ENCODE measurements around the gene R3HCC1L. TPM values are rescaled to one million over a fixed set of nuclear protein-coding genes. Genes with fewer than 3 reads are reported as not detected.

Gene R3HCC1L
- total RNA-seq, 2 experiments from 2014 or later, result 15.7 to 16.5 TPM

- CTCF ChIA-PET, result no interaction called here
- no peak overlapping the region for H3K27ac Mint-ChIP-seq
Measured at GRCh38 chr10:98249134-98249533, 114.7 kb downstream of the R3HCC1L start.

GRCh38 chr10:98251399-98251798, 116.9 kb downstream of the R3HCC1L start:
- Mint-ChIP-seq H3K4me1 (ENCODE audit: low read depth) (no peaks in the 10 kb centered on the region), H3K4me3 (no peak overlapping the region), H3K27ac (no peak overlapping the region), H3K9me3 (no peaks in the 10 kb centered on the region), H3K27me3 (no peaks in the 10 kb centered on the region), H3K36me3 (ENCODE audit: low read depth) (peaks cover 8% of the 10 kb centered on the region)
- intact Hi-C loops (cut with micrococcal nuclease), result no loop called here
- ChIA-PET POLR2A (no interaction called here), CTCF (no interaction called here)
- no peak for TF ChIP-seq CTCF (IDR thresholded peaks at IDR 0.05)
- DNase-seq (no peak), ATAC-seq (no peak)

More at GRCh38 chr10:98249134-98249533, 114.7 kb downstream of the R3HCC1L start:
- Mint-ChIP-seq H3K27me3 (no peaks in the 10 kb centered on the region), H3K9me3 (no peaks in the 10 kb centered on the region), H3K4me1 (ENCODE audit: low read depth) (peaks cover 1% of the 10 kb centered on the region), H3K36me3 (ENCODE audit: low read depth) (peaks cover 17% of the 10 kb centered on the region), H3K4me3 (no peak overlapping the region)
- DNase-seq (no peak), ATAC-seq (no peak)
- intact Hi-C loops (cut with micrococcal nuclease), result no loop called here
- POLR2A ChIA-PET, result no interaction called here
- no peak for TF ChIP-seq CTCF (IDR thresholded peaks at IDR 0.05)

GRCh38 chr10:98252464-98252863, 118.0 kb downstream of the R3HCC1L start:
- Mint-ChIP-seq H3K4me3 (no peak overlapping the region), H3K9me3 (no peaks in the 10 kb centered on the region), H3K27me3 (no peaks in the 10 kb centered on the region), H3K4me1 (ENCODE audit: low read depth) (no peaks in the 10 kb centered on the region), H3K27ac (no peak overlapping the region), H3K36me3 (ENCODE audit: low read depth) (peaks cover 7% of the 10 kb centered on the region)
- CTCF ChIA-PET, result no interaction called here
- TF ChIP-seq CTCF (IDR thresholded peaks at IDR 0.05), result no peak
- intact Hi-C loops (cut with micrococcal nuclease), result no loop called here
- POLR2A ChIA-PET, result no interaction called here
- DNase-seq, result no peak
- ATAC-seq, result no peak

GRCh38 chr10:98253499-98253898, 119.0 kb downstream of the R3HCC1L start:
- Mint-ChIP-seq H3K4me3 (no peak overlapping the region), H3K27me3 (no peaks in the 10 kb centered on the region), H3K9me3 (no peaks in the 10 kb centered on the region), H3K27ac (no peak overlapping the region), H3K36me3 (ENCODE audit: low read depth) (peaks cover 4% of the 10 kb centered on the region), H3K4me1 (ENCODE audit: low read depth) (no peaks in the 10 kb centered on the region)
- DNase-seq, result no peak
- ChIA-PET CTCF (interaction anchor here (1.3 kb wide), 1 partner anchor 9 kb away, joined by 4 read pairs; no protein-coding TSS in a partner anchor), POLR2A (no interaction called here)
- TF ChIP-seq CTCF (IDR thresholded peaks at IDR 0.05), result no peak
- intact Hi-C loops (cut with micrococcal nuclease), result no loop called here
- no peak for ATAC-seq

- Mint-ChIP-seq H3K27ac (no peak overlapping the region), H3K36me3 (ENCODE audit: low read depth) (peaks cover 4% of the 10 kb centered on the region), H3K9me3 (no peaks in the 10 kb centered on the region), H3K27me3 (no peaks in the 10 kb centered on the region), H3K4me1 (ENCODE audit: low read depth) (no peaks in the 10 kb centered on the region), H3K4me3 (no peak overlapping the region)
- POLR2A ChIA-PET, result no interaction called here
- intact Hi-C loops (cut with micrococcal nuclease), result no loop called here
- DNase-seq (no peak), ATAC-seq (no peak)
- no peak for TF ChIP-seq CTCF (IDR thresholded peaks at IDR 0.05)
- CTCF ChIA-PET, result interaction anchor here (0.8 to 1.3 kb wide), 2 partner anchors 8 to 19 kb away, joined by 3 to 4 read pairs; no protein-coding TSS in a partner anchor
Measured at GRCh38 chr10:98254234-98254974, 119.9 kb downstream of the R3HCC1L start.
